Measurements from ENCODE around the gene ROR1. TPM values are rescaled to one million over a fixed set of nuclear protein-coding genes. Genes with fewer than 3 reads are reported as not detected.

ROR1 gene
- total and polyA plus RNA-seq, 12 donors = 2.9 to 36.2 (median 15.3) TPM

DNA sequence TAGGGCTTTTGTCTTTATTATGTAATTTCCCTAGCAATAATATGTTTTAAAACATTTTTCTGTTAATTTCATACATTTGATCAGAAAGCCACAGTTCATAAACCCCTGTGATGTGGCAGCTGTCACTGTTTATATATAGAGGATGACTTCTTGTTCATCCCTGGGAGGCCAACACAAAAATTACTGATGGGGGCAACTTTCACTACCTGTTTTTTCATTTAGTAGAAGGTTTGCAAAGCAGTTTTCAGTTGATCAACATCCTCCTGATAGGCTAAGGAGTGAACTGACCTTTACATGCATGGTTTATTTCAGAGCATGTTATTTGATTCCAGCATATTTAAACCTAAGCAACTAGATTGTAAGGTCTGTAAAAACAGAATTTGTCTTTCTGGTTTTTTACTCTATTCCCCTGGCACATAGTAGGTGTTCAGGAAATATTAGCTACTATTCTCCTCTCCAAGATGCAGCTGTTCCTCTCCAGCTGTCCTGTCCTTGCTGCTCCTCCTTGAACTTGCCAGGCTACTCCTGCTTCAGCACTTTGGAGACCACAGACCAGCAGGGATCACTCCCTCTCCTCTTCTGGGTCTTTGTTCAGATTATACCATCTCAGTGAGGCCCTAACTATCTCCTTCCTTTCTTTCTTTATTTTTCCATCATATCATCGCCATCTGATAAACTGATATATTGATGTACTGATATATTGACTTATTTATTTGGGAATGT, 54.7 kb downstream of the ROR1 start:
- intact Hi-C loops (cut with DNase I) = no loop called here
- Histone ChIP-seq H3K27ac (peak overlapping the region in 1 of 10 donors; percentile 48), H3K36me3 (no peaks in the 10 kb centered on the region), H3K27me3 (no peaks in the 10 kb centered on the region), H3K4me3 (no peak overlapping the region), H3K9me3 (peaks cover 0 to 7% (median 0%) of the 10 kb centered on the region in 11 donors), H3K4me1 (peaks cover 7 to 63% (median 37%) of the 10 kb centered on the region in 9 donors)
- TF ChIP-seq, protein P1, sequence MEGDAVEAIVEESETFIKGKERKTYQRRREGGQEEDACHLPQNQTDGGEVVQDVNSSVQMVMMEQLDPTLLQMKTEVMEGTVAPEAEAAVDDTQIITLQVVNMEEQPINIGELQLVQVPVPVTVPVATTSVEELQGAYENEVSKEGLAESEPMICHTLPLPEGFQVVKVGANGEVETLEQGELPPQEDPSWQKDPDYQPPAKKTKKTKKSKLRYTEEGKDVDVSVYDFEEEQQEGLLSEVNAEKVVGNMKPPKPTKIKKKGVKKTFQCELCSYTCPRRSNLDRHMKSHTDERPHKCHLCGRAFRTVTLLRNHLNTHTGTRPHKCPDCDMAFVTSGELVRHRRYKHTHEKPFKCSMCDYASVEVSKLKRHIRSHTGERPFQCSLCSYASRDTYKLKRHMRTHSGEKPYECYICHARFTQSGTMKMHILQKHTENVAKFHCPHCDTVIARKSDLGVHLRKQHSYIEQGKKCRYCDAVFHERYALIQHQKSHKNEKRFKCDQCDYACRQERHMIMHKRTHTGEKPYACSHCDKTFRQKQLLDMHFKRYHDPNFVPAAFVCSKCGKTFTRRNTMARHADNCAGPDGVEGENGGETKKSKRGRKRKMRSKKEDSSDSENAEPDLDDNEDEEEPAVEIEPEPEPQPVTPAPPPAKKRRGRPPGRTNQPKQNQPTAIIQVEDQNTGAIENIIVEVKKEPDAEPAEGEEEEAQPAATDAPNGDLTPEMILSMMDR (IDR thresholded peaks at IDR 0.05) = no peak
- ATAC-seq (peak in 4 of 8 donors; percentile 28 to 38 (median 32)), DNase-seq (no peak)
- 56 to 93% methylated on average over 1 of the region's 1 CpG for WGBS, 2 donors

DNA sequence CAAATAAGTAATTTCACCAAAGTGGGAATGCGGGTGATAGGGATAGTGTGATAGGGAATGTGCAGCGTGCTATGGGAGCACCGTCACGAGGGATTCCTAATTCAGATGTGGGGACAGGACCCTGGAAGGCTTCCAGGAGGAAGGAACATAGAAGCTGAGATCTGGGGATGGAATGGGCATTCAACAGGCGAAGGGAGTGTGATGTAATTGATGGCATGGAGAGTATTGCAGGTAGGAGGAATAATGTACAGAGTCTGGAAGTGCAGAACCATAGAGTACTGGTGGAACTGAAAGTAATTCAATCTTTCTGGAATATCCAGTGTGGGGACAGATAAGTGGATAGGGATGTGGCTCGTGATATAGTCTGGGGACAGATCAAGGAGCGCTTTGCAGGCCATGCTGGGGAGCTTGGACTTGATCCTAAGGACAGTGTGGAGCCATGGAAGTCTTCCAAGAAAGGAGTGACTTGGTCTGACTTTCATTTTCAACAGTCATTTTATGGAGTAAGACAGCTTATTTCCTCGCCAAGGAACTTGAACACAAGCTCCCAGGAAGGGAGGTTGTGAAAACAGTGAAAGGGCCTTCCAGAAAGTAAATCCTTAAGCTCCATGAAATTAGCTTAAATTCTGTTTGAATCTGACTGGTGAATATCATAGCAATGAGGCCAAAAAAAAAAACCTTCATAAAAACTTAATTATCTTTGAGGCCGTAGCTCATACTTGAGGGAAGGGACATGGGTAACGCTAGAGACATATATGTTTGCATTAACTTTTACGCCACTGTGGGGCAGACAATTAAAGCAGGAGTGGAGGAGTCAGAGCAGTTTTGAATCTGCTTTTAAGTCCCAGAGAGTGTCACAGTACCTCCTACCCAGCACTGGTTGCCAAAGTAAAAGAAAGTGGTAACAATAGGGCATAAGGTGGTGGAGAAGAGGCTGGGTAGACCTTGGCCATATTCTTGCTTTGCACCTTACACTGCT, 55.8 kb downstream of the ROR1 start:
- H3K27ac ChIP-seq = peak overlapping the region in 4 of 10 donors; percentile 27 to 48 (median 41)
- intact Hi-C loops (cut with DNase I) = no loop called here
- peak; percentile 33 to 78 (median 54) for ATAC-seq
- 57 to 58% methylated on average over 11 of the region's 11 CpGs for WGBS, 2 donors
- no peak for DNase-seq
- no peaks in the 10 kb centered on the region for H3K36me3 ChIP-seq
- peaks cover 7 to 74% (median 48%) of the 10 kb centered on the region in 9 donors for H3K4me1 ChIP-seq
- TF ChIP-seq, protein P1 (IDR thresholded peaks at IDR 0.05) = no peak
- H3K27me3 ChIP-seq = no peaks in the 10 kb centered on the region
- H3K4me3 ChIP-seq = no peak overlapping the region
- peaks cover 0 to 7% (median 0%) of the 10 kb centered on the region in 11 donors for H3K9me3 ChIP-seq

DNA sequence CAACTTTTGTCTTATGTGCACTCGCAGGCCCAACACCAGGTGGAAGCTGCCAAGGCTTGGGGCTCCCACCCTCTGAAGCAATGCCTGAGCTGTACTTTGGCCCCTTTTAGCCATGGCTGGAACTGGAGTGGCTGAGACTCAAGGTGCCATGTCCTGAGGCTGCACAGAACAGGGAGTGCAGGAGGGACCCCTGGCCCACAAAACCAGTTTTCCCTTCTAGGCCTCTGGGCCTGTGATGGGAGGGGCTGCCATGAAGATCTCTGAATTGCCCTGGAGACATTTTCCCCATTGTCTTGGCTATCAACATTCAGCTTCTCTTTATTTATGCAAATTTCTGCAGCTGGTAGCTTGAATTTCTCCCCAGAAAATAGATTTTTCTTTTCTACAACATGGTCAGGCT, 57.6 kb downstream of the ROR1 start:
- Histone ChIP-seq H3K36me3 (no peaks in the 10 kb centered on the region), H3K27me3 (no peaks in the 10 kb centered on the region), H3K4me1 (peaks cover 7 to 82% (median 55%) of the 10 kb centered on the region in 9 donors), H3K4me3 (no peak overlapping the region), H3K9me3 (peaks cover 0 to under 1% (median 0%) of the 10 kb centered on the region in 11 donors), H3K27ac (no peak overlapping the region)
- intact Hi-C loops (cut with DNase I) = no loop called here
- ATAC-seq (no peak), DNase-seq (no peak)
- WGBS, 2 donors = 89 to 100% methylated on average over 1 of the region's 1 CpG
- TF ChIP-seq, protein P1 (IDR thresholded peaks at IDR 0.05) = no peak

DNA sequence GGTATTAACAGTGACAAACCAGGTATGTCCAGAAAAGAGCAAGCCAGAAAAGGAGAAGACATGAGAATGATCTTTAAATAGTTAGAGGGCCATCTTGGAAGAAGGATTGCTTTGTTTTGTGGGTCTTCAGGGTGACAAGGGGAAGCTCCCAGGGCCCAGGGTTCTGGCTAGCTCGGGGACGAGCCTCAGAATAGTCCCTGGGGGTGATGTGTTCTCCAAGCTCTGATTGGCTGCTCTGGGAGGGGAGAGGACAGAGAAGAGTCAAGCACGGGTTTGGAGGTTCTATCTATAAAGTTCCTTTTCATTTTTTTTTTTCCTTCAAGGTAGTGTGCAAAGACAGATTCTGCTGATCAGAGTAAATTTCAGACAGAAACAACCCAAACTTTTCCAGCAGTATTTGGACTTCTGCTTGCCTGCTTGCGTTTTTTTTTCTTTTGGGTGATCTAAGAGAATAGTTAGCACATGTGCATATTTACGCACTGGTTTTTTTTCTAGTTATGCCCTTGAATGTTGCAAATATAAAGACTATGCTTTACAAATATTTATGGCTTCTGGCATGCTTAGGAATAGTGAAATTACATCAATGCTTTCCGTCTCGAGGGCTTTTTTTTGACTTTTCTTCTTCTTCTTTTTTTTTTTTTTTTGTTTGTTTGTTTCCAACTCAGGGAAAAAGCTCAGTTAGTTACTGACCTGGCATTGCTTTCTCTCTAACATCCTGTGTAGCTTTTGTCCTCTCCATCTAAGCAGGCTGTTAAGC, 59.7 kb downstream of the ROR1 start:
- no peak for ATAC-seq
- H3K4me1 ChIP-seq = peaks cover 7 to 73% (median 42%) of the 10 kb centered on the region in 9 donors

More for the DNA sequence above, 59.7 kb downstream of the ROR1 start:
- Histone ChIP-seq H3K4me3 (no peak overlapping the region), H3K27me3 (no peaks in the 10 kb centered on the region), H3K9me3 (no peaks in the 10 kb centered on the region), H3K27ac (no peak overlapping the region), H3K36me3 (no peaks in the 10 kb centered on the region)
- 56 to 69% methylated on average over 7 of the region's 7 CpGs for WGBS, 2 donors
- TF ChIP-seq, protein P1 (IDR thresholded peaks at IDR 0.05) = no peak
- intact Hi-C loops (cut with DNase I) = no loop called here
- no peak for DNase-seq

Data from heart right ventricle (tissue), 16 donors.